ENCODE measurements around the gene TAX1BP3.
A peak's percentile ranks its signal among the peaks of the same experiment; 100 is the strongest.

Gene TAX1BP3

DNA sequence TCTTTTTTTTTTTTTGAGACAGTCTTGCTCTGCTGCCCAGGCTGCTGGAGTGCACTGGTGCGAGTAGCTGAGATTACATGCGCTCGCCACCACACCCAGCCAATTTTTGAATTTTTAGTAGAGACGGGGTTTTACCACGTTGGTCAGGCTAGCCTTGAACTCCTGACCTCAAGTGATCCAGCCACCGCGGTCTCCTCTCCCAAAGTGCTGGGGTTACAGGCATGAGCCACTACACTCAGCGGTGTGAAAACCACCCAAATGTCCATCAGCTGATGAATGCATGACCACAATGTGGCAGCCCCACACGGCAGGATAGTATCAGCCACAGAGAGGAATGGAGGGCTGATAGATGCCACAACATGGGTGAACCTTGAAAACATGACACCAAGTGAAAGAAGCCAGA is 25.5 kb upstream of the TAX1BP3 start:
- no peak overlapping the region for H3K27ac Mint-ChIP-seq
- peaks cover 45% of the 10 kb centered on the region for H3K27me3 Mint-ChIP-seq
- intact Hi-C loops (cut with micrococcal nuclease) = no loop called here
- peaks cover 20% of the 10 kb centered on the region for H3K4me1 Mint-ChIP-seq (ENCODE audit: low read depth)
- H3K9me3 Mint-ChIP-seq = no peaks in the 10 kb centered on the region
- H3K4me3 Mint-ChIP-seq = no peak overlapping the region
- no peaks in the 10 kb centered on the region for H3K36me3 Mint-ChIP-seq (ENCODE audit: low read depth)

GRCh38 chr17:3693141-3693540 is 24.8 kb upstream of the TAX1BP3 start:
- intact Hi-C loops (cut with micrococcal nuclease) = no loop called here
- Mint-ChIP-seq H3K27ac (no peak overlapping the region), H3K27me3 (peaks cover 40% of the 10 kb centered on the region), H3K4me1 (ENCODE audit: low read depth) (peaks cover 20% of the 10 kb centered on the region), H3K4me3 (no peak overlapping the region), H3K9me3 (no peaks in the 10 kb centered on the region), H3K36me3 (ENCODE audit: low read depth) (no peaks in the 10 kb centered on the region)

DNA sequence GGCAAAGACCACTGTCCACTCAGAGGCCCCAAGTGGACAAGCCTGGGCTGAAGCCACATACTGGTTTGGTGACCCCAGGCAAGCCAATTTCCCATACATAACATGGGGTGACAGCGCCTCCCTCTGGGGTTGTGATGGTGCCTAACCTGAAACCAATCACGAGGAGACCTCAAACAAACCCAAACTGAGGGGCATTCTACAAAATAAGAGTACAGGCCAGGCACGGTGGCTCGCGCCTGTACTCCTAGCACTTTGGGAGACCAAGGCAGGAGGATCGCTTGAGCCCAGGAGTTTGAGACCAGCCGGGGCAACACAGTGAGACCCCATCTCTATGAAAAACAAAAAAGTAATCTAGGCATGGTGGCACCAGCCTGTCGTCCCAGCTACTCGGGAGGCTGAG is 24.0 kb upstream of the TAX1BP3 start:
- Mint-ChIP-seq H3K4me1 (ENCODE audit: low read depth) (peaks cover 20% of the 10 kb centered on the region), H3K27ac (no peak overlapping the region), H3K36me3 (ENCODE audit: low read depth) (no peaks in the 10 kb centered on the region), H3K9me3 (no peaks in the 10 kb centered on the region), H3K4me3 (no peak overlapping the region), H3K27me3 (peaks cover 33% of the 10 kb centered on the region)
- intact Hi-C loops (cut with micrococcal nuclease) = no loop called here

DNA sequence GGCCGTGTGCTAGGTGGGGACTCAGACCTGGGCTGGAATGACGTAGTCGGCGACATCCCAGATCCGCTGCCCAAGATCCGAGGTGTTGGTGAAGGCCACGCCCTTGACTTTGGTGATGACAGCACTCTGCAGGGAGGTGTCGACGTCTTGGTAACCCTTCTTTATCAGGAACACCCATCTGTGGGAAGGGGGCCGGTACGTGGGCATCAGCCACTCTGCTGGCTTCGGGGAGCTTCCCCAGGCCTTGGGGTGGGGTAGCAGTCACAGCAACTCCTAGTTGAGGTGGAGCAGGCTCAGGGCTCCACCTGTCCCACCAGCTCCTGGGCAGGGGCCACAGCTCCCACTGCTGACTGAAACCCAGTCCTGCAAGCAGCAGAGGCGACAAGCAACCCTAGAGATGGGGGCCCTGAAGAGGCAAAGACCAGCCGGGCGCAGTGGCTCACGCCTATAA is 23.3 kb upstream of the TAX1BP3 start:
- no peaks in the 10 kb centered on the region for H3K36me3 Mint-ChIP-seq (ENCODE audit: low read depth)
- no peak overlapping the region for H3K4me3 Mint-ChIP-seq
- peaks cover 28% of the 10 kb centered on the region for H3K27me3 Mint-ChIP-seq
- no peak overlapping the region for H3K27ac Mint-ChIP-seq
- intact Hi-C loops (cut with micrococcal nuclease) = no loop called here
- peaks cover 20% of the 10 kb centered on the region for H3K4me1 Mint-ChIP-seq (ENCODE audit: low read depth)
- H3K9me3 Mint-ChIP-seq = no peaks in the 10 kb centered on the region

DNA sequence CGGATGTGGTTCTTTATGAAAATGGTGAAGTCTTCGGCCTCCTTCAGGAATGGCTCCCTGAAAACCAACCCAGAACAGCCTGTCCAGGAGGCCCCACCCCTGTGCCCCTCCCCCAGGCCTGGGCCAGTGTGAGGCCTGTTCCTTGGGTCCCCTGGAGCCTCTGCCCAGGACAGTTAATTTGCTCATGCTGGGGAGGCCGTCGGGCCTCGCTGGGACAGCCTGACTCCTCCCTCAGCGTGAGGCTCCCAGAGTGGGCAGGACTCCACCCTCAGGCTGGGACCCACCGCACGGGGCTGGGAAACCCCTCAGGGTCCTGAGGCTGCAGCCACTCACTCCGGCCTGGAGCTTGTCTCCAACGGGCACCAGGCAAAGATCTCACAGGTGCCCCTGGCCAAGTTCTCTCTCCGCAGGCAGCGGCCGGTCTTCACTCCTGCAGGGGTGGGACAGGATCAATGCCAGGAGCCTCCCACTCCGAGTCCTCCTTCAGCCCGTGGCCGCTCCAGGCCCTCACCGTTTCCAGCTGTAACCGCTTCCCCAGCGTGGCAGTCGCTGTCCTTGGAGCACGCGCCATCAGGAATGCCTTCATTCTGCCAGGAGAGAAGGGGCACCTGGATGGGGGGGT is 21.8 kb upstream of the TAX1BP3 start:
- Mint-ChIP-seq H3K4me3 (no peak overlapping the region), H3K27ac (no peak overlapping the region)

DNA sequence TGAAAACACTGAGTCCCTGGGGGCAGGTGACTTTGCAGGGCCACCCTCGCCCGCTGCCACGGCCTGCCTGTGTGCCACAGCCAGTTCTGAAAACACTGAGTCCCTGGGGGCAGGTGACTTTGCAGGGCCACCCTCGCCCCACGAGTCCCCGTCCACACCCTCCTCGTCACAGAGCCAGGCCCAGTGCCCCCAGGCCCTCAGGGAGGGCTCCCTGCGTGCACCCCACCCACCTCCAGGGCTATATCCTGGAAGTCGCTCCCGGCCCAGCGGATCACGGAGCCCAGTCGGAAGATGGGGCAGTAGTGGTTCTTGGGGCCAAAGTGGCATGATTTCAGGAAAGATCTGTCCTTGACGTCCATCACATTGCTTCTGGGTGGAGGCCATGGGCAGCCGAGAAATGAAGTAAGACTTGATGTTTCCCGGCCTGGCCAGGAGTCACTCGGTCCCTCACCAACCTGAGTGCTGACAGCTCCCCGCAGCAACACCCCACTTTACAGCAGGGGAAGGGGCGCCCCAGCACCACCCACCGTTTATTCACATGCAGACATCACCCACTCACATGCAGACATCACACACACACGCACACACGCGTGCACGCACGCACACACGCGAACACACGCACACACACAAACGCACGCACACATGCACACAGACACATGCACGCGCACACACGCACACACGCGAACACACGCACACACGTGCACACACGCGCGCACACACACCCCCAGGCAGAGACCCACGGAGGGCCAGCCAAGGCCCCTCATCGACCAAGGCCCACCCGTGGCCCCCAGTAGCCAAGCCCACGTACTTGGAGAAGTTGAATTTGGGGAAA is 21.1 kb upstream of the TAX1BP3 start:
- intact Hi-C loops (cut with micrococcal nuclease) = no loop called here
- no peak overlapping the region for H3K27ac Mint-ChIP-seq
- H3K4me3 Mint-ChIP-seq = no peak overlapping the region
- no peaks in the 10 kb centered on the region for H3K9me3 Mint-ChIP-seq
- peaks cover under 1% of the 10 kb centered on the region for H3K4me1 Mint-ChIP-seq (ENCODE audit: low read depth)
- no peaks in the 10 kb centered on the region for H3K36me3 Mint-ChIP-seq (ENCODE audit: low read depth)
- peaks cover 21% of the 10 kb centered on the region for H3K27me3 Mint-ChIP-seq

More for the DNA sequence above, 21.8 kb upstream of the TAX1BP3 start:
- peaks cover 8% of the 10 kb centered on the region for H3K4me1 Mint-ChIP-seq (ENCODE audit: low read depth)
- intact Hi-C loops (cut with micrococcal nuclease) = no loop called here
- no peaks in the 10 kb centered on the region for H3K36me3 Mint-ChIP-seq (ENCODE audit: low read depth)
- peaks cover 23% of the 10 kb centered on the region for H3K27me3 Mint-ChIP-seq
- H3K9me3 Mint-ChIP-seq = no peaks in the 10 kb centered on the region

- Mint-ChIP-seq H3K27ac (no peak overlapping the region), H3K9me3 (no peaks in the 10 kb centered on the region), H3K4me3 (no peak overlapping the region), H3K36me3 (ENCODE audit: low read depth) (no peaks in the 10 kb centered on the region), H3K4me1 (ENCODE audit: low read depth) (no peaks in the 10 kb centered on the region), H3K27me3 (peaks cover 20% of the 10 kb centered on the region)
- intact Hi-C loops (cut with micrococcal nuclease) = no loop called here
Measured at GRCh38 chr17:3688852-3689261, 20.5 kb upstream of the TAX1BP3 start.

GRCh38 chr17:3688027-3688553 is 19.7 kb upstream of the TAX1BP3 start:
- intact Hi-C loops (cut with micrococcal nuclease) = no loop called here
- Mint-ChIP-seq H3K4me3 (no peak overlapping the region), H3K27ac (no peak overlapping the region)

DNA sequence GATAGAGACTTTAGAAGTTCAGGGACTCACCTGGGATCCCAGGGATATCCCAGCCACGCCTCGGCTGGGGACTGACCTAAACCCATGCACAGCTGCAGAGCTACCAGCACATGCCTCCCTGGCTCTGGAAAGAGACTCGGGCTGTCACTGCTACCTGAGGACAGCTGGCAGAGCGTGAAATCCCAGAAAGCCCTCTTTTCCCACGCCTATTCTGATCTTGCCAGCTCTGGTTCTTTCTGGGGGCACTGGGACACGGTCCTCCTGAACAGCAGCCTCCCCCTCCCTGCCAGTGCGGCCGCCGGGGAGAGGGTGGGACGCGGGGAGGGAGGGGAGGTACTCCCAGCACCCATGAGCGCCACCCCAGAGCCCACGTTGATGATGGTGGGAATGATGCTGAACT is 16.8 kb upstream of the TAX1BP3 start:
- peaks cover 21% of the 10 kb centered on the region for H3K4me1 Mint-ChIP-seq (ENCODE audit: low read depth)
- intact Hi-C loops (cut with micrococcal nuclease) = no loop called here
- H3K4me3 Mint-ChIP-seq = no peak overlapping the region
- peaks cover 25% of the 10 kb centered on the region for H3K27me3 Mint-ChIP-seq
- no peak overlapping the region for H3K27ac Mint-ChIP-seq
- no peaks in the 10 kb centered on the region for H3K9me3 Mint-ChIP-seq
- H3K36me3 Mint-ChIP-seq (ENCODE audit: low read depth) = no peaks in the 10 kb centered on the region

More at GRCh38 chr17:3688027-3688553, 19.7 kb upstream of the TAX1BP3 start:
- no peaks in the 10 kb centered on the region for H3K9me3 Mint-ChIP-seq
- H3K36me3 Mint-ChIP-seq (ENCODE audit: low read depth) = no peaks in the 10 kb centered on the region
- H3K4me1 Mint-ChIP-seq (ENCODE audit: low read depth) = peaks cover 2% of the 10 kb centered on the region
- H3K27me3 Mint-ChIP-seq = peaks cover 22% of the 10 kb centered on the region

DNA sequence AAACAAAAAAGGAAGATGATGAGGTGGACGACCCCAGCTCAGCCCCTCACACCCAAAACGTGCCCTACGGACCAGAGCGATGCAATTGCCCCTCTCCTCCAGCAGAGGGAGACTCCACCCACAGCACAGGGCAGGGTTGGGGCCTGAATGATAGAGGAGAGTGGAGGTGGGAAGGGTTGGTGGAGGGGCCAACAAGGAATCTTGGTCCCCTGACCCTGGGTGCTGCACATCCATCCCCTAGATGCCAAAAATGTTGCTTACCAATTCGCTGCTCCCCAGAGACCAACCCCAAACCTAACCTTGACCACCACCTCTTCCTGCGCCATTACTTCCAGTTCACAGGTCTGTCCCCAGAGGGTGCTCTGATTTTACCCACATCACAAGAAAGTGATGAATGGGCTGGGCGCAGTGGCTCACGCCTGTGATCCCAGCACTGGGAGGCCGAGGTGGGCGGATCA is 14.7 kb upstream of the TAX1BP3 start:
- no peak overlapping the region for H3K27ac Mint-ChIP-seq
- no peaks in the 10 kb centered on the region for H3K9me3 Mint-ChIP-seq

DNA sequence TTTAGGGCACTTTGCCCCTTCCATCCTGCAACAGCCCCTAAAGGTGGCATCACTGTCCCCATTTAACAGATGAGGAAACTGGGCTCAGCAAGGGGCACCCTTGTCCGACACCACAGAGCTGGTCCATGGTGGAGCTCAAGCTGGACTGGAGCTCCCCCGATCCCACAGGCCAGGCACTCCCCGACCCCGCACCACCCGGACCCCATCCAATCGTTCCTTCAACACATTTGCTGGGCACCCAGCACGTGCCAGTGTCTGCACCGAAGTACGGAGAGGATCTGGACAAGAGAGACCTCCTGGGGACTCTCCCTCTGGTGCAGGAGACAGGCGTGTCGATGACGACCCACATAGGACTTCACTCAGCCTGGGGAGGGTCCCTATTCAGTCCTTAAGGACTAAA is 13.7 kb upstream of the TAX1BP3 start:
- H3K27ac Mint-ChIP-seq = peak overlapping the region; percentile 51
- intact Hi-C loops (cut with micrococcal nuclease) = loop anchor here (2.0 kb wide), 1 partner anchor 51 kb away; no protein-coding TSS in a partner anchor
- no peaks in the 10 kb centered on the region for H3K36me3 Mint-ChIP-seq (ENCODE audit: low read depth)
- no peaks in the 10 kb centered on the region for H3K9me3 Mint-ChIP-seq
- peaks cover 26% of the 10 kb centered on the region for H3K27me3 Mint-ChIP-seq
- H3K4me3 Mint-ChIP-seq = no peak overlapping the region
- H3K4me1 Mint-ChIP-seq (ENCODE audit: low read depth) = peaks cover 38% of the 10 kb centered on the region

More for the DNA sequence above, 14.7 kb upstream of the TAX1BP3 start:
- Mint-ChIP-seq H3K4me3 (no peak overlapping the region), H3K27me3 (peaks cover 25% of the 10 kb centered on the region), H3K4me1 (ENCODE audit: low read depth) (peaks cover 38% of the 10 kb centered on the region), H3K36me3 (ENCODE audit: low read depth) (no peaks in the 10 kb centered on the region)
- intact Hi-C loops (cut with micrococcal nuclease) = loop anchor here (2.0 kb wide), 1 partner anchor 50 kb away; no protein-coding TSS in a partner anchor

DNA sequence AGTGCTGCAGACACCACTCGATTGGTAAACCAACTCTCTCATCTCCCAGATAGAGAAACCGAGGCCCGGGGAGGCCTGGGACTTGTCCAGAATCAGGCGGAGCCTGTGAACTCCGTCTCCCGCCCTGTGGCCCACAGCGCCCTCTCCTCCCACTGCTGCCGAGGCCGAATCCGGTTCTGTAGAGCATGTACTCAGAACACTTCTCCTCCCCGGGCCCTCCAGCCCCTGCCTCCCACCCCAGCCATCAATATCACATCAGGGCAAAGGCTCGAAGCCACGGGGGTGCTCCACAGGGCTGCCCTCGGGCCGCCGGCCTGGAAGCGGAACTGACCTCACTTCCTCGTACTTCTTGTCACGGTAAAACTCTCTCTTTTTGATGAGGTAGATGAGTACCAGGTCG is 13.2 kb upstream of the TAX1BP3 start:
- Mint-ChIP-seq H3K36me3 (ENCODE audit: low read depth) (no peaks in the 10 kb centered on the region), H3K4me1 (ENCODE audit: low read depth) (peaks cover 38% of the 10 kb centered on the region), H3K4me3 (no peak overlapping the region), H3K27me3 (peaks cover 26% of the 10 kb centered on the region), H3K9me3 (no peaks in the 10 kb centered on the region), H3K27ac (peak overlapping the region; percentile 51)
- intact Hi-C loops (cut with micrococcal nuclease) = no loop called here

DNA sequence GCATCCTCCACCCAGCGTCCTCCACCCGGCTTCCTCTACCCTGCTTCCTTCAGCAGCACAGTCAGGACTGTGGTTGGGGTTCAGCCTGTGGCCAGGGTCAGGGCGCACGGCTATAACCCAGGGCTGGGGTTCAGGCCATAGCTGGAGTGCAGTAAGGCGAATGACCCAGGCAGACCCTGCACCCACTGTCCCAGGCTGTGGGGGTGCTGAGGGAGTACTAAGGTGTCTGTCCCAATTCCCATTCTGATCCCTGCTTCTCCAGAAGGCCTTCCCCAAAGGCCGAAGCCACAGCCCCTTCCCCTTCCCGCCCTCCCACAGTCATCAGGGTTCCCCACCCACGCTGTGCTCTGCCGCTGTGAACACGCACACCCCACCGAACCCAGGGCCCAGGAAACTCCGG is 12.7 kb upstream of the TAX1BP3 start:
- peaks cover 38% of the 10 kb centered on the region for H3K4me1 Mint-ChIP-seq (ENCODE audit: low read depth)
- peaks cover 26% of the 10 kb centered on the region for H3K27me3 Mint-ChIP-seq
- H3K27ac Mint-ChIP-seq = peak overlapping the region; percentile 51
- no peaks in the 10 kb centered on the region for H3K9me3 Mint-ChIP-seq
- intact Hi-C loops (cut with micrococcal nuclease) = no loop called here
- no peaks in the 10 kb centered on the region for H3K36me3 Mint-ChIP-seq (ENCODE audit: low read depth)
- H3K4me3 Mint-ChIP-seq = no peak overlapping the region

GRCh38 chr17:3679531-3680126 is 11.3 kb upstream of the TAX1BP3 start:
- H3K27me3 Mint-ChIP-seq = peaks cover 19% of the 10 kb centered on the region
- no peaks in the 10 kb centered on the region for H3K9me3 Mint-ChIP-seq
- no peak overlapping the region for H3K4me3 Mint-ChIP-seq
- intact Hi-C loops (cut with micrococcal nuclease) = no loop called here
- H3K27ac Mint-ChIP-seq = peak overlapping the region; percentile 50
- H3K4me1 Mint-ChIP-seq (ENCODE audit: low read depth) = peaks cover 38% of the 10 kb centered on the region
- H3K36me3 Mint-ChIP-seq (ENCODE audit: low read depth) = no peaks in the 10 kb centered on the region

All from dendritic cell treated with granulocyte-macrophage colony-stimulating factor and Interleukin-4, amounts not matched to agents 40 ng/mL and 50 ng/mL, for 4 days (primary cell).